Activated T-cell treated with anti-CD3 and anti-CD28 coated beads, Interleukin-2, amount 50 U/mL, for 1 hour (primary cell): ENCODE measurements around the gene CCBE1.

Source experiments
- DNase-seq: peaks from one replicate; pipeline ENCODE4 v3.0.0-alpha.2; 2020

Gene CCBE1

GRCh38 chr18:59565957-59566356 lies 131.3 kb downstream of the CCBE1 start:
- DNase-seq, result no peak

DNA sequence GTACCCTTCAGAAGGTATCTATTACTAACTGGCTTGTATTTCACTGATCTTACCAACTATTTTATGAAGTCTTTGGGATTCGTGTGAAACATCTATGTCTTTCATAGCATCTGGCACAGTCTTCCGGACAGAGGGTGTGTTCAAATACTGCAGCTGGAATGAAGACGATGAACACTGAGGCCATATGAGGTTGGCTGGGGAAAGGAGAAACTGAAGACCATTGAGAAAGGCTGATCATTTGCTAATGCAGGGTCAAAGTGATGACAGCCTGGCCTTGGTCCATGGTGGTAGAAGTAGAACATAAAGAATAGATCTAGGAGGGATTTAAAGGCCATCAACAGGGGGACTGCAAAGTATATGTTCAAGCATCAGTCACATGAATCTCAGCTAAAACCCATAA lies 132.7 kb downstream of the CCBE1 start:
- no peak for DNase-seq

GRCh38 chr18:59563176-59563785 lies 133.9 kb downstream of the CCBE1 start:
- no peak for DNase-seq

DNA sequence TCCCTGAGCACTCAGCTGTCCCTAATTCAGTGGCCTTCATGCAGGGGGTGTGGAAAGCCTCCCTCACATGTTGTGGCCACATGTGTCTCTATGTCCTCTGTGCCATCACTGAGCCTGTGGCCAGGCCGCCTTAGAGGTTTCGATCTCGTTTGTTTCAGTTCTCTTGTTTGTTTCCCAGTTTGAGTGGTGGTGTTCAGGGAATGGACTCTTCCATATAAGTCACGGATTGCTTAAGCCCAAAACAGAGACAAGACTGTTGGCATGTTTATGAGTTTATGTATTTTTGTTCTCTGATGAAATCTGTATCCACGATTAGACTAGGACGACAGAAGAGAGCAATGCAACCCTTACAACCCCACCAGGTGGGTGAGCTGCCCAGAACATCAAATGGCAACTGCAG lies 134.5 kb downstream of the CCBE1 start:
- DNase-seq, result no peak

DNA sequence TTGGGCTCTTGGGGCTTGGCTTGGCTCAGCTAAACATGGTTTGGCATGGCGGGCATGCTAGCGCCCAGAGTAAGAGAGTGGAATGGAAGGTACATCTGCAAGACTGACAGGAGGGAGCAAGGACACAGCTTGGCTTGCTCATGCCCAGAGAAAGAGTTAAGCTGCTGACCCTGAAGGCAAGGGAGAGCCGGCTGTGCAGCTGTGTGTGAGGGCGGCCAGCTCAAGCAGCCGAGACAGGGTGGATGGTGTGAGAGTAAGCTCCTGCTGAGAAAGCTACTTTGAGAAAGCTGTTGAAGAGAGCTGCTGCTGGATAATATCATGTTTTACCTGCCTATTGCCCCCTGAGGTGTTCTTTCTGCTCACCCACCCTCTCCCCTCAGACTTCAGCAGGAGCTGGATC lies 135.6 kb downstream of the CCBE1 start:
- DNase-seq, result no peak

DNA sequence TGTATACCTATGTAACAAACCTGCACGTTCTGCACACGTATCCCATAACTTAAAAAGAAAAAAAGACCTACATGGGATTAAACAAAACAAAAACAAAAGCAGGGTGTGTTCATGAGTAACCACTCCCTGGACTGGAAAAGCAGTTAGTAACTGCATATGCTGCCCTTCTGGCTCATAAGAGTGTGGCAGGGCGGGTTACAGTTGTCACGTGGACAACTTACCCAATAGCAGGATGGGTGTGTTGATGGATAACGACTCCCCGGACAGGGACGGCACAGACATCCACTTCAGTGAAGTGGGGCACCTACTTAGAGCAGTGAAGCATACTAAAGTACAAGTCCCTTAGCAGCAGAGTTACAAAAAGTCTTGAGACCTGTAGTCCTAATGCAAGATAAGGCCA lies 136.7 kb downstream of the CCBE1 start:
- no peak for DNase-seq

GRCh38 chr18:59559528-59559927 lies 137.7 kb downstream of the CCBE1 start:
- no peak for DNase-seq

- DNase-seq, result no peak
Observed at GRCh38 chr18:59555995-59556659, 141.1 kb downstream of the CCBE1 start.

GRCh38 chr18:59554796-59555335 lies 142.4 kb downstream of the CCBE1 start:
- DNase-seq, result no peak

DNA sequence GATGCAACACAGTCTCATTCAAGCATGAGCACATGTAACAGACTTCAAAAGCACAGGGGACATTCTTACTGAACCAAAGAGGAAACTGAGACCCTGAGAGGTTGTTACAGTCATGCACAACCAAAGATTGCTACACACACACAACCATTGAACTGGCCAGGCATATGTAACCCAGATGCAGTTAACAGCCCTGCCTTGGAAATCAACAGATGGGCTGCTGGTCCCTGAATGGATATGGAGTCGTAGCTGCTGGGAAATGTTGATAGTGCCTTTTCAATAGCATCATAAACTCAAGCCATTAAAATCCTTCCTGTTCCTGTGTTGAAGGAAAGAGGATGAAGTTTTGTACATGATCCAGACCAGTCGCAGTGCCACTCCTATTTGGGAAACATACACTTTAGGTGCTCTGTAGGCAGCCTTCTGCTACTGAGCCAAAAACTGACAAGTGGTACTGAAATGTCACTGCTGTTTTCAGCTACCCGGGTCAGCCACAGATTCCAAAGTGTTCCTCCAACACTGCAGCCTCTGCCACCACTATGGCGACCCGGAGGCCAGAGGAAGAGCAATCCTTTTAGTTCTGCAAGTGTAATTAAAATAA lies 143.9 kb downstream of the CCBE1 start:
- no peak for DNase-seq

DNA sequence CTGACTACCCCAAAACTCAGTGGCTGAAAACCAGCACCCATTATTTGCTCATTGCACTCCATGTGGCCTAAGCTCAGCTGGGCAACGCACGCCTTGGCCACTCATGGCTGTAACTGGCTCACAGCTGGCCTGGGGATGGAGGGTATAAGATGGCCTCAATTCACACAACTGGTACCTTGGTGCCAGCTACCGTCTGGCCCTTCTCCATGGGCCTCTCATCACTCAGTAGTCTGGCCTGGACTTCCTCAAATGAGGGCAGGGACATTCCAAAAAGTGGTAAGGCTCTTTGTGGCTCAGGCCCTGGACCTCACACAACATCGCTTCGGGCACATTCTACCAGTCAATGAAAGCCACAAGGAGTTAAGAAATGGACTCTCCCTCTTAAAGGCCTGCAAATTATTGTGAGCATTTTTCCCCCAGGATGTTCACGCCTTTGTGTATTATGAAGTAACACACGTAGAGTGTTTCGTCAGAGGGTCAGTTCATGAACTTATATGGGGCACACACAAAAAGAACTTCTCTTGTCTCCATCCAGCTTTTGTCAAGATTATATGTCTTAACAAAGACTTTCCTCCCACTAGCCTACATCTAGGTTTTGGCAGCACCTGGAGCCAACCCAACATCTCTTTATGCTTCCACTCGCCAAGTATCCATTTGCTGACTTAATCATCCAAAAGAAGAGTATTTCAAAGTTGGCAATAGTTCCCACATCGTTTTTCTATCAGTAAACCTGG lies 145.2 kb downstream of the CCBE1 start:
- no peak for DNase-seq

DNA sequence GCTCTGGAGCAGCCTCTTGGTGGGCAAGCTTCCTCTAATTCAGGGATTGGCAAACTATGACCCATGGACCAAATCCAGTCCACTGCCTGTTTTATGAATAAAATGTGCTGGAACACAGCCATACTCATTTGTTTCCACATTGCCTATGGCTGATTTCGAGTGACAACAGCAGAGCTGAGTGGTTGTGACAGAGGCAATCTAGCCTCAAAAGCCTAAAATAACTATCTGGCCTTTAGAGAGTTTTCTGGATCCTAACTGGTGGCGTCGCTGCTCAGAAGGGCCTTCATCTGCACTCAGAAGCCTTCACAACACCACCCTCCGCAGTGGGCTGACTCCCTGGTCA lies 147.1 kb downstream of the CCBE1 start:
- no peak for DNase-seq

DNA sequence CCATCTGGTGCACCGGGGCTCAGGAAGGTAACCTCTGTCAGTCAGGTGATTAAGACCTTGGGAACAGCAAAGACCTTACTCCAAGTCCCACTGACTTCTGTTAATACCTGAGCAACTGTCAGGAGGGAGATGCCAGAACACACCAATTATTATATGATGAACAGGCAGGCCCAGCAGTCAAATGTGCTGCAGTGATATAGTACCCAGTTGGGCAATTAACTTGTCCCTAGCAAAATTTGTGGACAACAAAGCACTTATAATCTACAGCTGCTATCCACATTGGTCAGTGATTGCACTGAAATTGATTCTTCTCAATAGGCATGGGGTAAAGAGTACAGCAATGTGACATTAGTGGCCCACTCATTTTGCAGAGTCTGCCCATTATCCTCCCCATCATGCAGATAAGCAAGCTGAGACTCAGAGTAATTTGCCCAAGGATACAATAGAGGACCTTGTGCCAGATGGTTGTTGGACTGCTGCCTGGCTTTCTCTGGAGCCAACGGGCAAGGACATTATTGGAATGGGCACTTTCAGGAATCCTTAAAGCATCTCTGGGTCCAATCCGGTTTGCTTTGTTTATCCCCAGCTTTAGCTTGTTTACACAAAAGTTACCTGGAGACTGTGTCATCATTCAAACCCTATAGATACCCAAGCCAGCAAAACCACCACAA lies 147.6 kb downstream of the CCBE1 start:
- no peak for DNase-seq

DNA sequence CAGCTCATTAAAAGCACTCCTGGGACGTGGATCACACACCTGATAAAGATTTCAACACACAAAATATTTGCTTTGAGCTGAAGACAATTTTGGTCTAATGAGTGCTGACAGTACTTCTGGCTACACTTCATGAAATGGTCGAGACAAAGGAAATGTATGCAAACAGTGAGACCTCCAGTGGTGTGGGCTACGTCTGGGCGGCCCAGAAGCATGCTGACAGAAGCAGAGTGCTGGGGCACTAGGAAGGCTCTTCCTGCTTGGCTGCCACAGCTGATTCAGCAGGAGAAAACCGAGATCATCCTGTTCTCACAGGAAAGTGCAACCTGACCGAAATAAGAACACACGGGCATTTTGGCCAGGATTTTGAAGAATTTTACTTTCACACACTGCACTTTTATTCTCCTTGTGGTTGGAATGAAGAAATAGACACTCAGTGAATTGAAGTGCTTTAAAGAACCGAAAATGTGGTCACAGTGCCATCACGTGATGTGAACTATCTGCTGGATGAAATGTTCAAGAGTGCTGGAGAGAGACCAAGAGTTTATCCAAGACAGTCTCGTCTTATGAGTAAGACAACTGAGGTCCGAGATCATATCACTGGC lies 149.5 kb downstream of the CCBE1 start:
- DNase-seq, result no peak

DNA sequence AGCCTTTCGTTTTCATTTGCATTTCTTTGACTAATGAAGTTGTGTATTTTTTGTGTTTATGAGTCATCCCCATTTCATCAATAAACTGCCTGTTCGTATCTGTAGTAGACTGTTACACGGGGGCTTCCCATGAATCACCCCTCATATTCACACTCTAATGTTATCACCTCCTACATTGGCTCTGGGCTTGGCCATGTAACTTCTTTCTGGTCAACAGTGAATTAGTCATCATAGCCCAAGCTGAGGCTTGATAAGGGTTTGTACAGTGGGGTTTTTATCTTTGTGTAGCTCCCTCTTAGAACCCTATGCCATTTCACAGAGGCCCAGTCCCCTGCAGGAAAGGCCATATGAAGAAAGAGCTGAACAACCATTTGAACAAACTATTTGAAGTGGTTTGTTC lies 151.0 kb downstream of the CCBE1 start:
- DNase-seq, result no peak

DNA sequence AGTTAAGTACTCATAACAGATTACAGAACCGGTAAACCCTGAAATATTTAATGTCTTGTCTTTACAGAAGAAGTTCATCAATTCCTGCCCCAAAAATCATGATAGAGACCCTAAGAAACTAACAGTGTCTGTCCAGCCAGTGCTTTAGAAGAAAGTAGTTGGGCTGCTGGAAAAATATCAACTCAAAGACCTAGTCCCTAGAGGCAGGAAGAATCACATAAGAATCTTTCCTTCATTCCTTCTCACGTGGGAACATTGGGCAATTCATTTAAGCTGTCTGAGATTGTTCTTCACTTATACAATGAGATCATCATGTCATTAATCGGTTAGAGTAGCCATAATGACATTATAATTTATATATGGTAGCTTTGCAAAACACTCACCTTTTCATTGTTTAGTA lies 156.4 kb downstream of the CCBE1 start:
- no peak for DNase-seq

GRCh38 chr18:59540346-59540745 lies 156.9 kb downstream of the CCBE1 start:
- DNase-seq, result no peak

GRCh38 chr18:59539108-59539507 lies 158.1 kb downstream of the CCBE1 start:
- no peak for DNase-seq

DNA sequence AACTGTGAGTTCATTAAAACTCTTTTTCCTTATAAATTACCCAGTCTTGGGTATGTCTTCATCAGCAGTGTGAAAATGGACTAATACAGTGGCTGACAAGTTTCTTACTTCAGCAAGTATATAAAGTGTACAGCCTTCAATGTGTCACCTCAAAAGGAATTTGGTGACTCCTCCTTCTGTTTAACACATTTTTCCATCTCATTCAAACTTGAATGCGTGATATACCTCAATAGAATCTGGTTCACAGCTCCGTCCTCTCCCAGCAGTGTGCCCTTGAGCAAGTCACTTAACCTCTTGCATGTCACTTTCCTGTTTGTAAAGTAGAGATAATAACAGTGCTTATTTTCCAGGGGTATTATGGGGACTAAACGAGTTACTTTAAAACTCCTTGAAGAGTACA lies 159.6 kb downstream of the CCBE1 start:
- DNase-seq, result no peak

GRCh38 chr18:59536166-59536565 lies 161.1 kb downstream of the CCBE1 start:
- no peak for DNase-seq

DNA sequence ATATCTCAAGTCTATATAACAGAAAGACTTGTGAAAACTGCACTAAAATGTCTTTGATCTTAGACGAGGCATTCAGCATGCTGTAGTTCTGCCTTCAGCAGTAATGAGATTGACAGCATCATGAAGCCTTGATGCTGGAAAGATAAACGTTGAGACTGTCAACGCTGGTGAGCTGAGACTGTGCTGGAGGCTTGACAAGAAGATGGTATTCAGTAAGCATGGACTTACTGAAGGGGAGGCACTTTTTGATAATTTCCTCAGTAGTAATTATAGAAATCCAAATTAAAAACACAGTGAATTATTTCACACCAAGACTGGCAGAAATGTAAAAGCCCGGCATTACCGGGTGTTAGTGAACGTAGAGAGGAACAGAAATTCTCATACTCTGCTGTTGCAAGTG lies 162.2 kb downstream of the CCBE1 start:
- no peak for DNase-seq

DNA sequence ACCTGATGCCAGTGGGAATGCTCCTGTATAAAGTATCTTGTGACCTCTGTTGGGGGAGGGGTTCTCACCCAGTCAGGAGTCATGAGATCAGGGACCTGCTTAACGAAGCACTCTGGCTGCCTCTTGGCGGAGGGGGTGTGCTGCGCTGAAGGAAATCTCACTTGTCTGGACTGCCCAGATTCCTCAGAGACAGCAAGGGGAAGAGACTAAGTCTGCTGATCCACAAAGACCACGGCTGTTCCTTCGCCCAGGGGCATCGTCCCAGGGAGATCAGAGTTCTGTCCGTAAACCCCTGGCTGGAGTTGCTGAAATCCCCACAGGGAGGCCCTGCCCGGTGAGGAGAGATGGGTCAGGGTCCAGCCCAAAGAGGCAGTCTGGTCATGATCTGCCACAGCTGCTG lies 168.4 kb downstream of the CCBE1 start:
- DNase-seq, result no peak
